ENCODE results near the gene TTC7B. TPM values are rescaled to one million over a fixed set of nuclear protein-coding genes. Genes with fewer than 3 reads are reported as not detected.

Gene TTC7B
- total and polyA plus RNA-seq, 9 of the 15 experiments (the other 6 are each of a cell fraction or from before 2014, with no cell fraction given), result 2.2 to 77.2 (median 36.7) TPM

DNA sequence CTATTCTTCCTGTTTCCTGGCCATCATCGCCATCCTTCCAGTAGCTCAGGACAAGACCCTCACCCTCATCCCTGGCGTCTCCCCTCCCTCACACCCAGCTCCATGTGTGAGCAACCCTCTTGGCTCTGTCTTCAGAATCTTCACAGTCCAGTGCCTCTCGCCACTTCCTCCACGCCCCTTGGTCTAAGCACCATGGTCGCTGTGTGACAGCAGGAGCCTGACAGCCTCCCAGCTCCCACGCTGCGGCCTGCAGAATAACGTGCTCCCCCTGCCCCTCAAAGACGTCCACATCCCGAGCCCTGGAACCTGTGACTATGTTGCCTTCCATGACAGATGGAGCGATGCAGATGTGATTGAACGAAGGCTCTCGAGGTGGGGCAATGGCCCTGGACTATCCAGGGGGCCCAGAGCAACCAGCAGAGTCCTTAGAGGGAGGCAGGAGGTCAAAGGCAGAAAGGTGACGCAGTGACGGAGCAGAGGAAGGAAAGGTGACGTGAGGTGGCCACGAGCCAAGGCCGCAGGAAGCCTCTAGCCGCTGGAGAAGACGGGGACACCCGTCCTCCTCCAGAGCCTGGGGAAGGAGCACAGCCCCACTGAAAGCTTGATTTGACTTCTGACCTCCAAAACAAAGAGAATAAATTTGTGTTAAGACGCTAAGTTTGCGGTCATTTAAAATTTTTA, 279.6 kb downstream of the TTC7B start (continued):
- TF ChIP-seq, protein P1, sequence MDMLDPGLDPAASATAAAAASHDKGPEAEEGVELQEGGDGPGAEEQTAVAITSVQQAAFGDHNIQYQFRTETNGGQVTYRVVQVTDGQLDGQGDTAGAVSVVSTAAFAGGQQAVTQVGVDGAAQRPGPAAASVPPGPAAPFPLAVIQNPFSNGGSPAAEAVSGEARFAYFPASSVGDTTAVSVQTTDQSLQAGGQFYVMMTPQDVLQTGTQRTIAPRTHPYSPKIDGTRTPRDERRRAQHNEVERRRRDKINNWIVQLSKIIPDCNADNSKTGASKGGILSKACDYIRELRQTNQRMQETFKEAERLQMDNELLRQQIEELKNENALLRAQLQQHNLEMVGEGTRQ (CRISPR knock-in tag; IDR thresholded peaks at IDR 0.05), result no peak
- TF ChIP-seq BRD4 (IDR thresholded peaks at IDR 0.05) (no peak), KAT8 (IDR thresholded peaks at IDR 0.05; ENCODE audit: low read depth) (no peak), FOXK1 (CRISPR knock-in tag; IDR thresholded peaks at IDR 0.05; ENCODE audit: borderline replicate concordance) (no peak), ZNF699 (CRISPR knock-in tag; IDR thresholded peaks at IDR 0.05; ENCODE audit: insufficient replicate concordance) (no peak), SUPT5H (IDR thresholded peaks at IDR 0.05) (no peak), NCOR1 (IDR thresholded peaks at IDR 0.05) (no peak), POLR2AphosphoS2 (IDR thresholded peaks at IDR 0.05; ENCODE audit: low read length) (no peak), RB1 (IDR thresholded peaks at IDR 0.05; ENCODE audit: low read depth) (no peak), POU5F1 (IDR thresholded peaks at IDR 0.05; ENCODE audit: borderline replicate concordance, low read depth, low read length, partially characterized antibody) (no peak), GABPB2 (CRISPR knock-in tag; conservative IDR thresholded peaks at IDR 0.05) (no peak)

DNA sequence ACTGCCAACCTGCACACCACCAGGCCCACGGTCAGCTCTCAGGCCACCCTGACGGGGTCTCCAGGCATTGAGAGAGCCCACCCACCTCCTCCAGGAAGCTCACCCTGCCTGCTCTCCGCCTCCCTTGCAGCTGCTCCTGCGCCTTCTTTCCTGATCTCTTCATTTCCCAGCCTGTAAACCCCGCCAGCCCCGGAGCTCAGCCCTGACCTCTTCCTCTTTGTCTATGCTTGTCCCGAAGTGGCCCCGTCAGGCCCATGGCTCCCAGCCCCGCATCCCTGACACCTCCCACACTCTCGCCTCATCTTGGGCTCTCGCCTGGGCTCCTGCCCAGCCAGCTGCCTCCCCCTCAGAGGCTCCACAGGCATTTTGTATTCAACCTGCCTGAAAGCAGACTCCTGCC, 280.1 kb downstream of the TTC7B start:
- Histone ChIP-seq H3K4me2 (ENCODE audit: insufficient read depth, low read length) (no peak overlapping the region), H3K27me3 (ENCODE audit: control insufficient read depth in 2 of 2, insufficient read depth in 2 of 2, low read length in 2 of 2) (no peaks in the 10 kb centered on the region), H3K9me3 (replicated peaks; ENCODE audit: control insufficient read depth, insufficient read depth, low read depth, low read length) (no peaks in the 10 kb centered on the region), H3K9ac (ENCODE audit: insufficient read depth in 1 of 2, low read depth in 2 of 2, low read length in 2 of 2) (peak overlapping the region in 1 of 2 experiments; percentile 19; a peak in 2 of 4 replicates), H3K27ac (ENCODE audit: extremely low read depth, low read depth, low read length) (no peak overlapping the region), H3K79me2 (ENCODE audit: control insufficient read depth, insufficient read depth, low read length) (no peaks in the 10 kb centered on the region), H3K4me3 (no peak overlapping the region), H3K36me3 (ENCODE audit: control insufficient read depth, insufficient read depth, low read length) (no peaks in the 10 kb centered on the region), H3K9me1 (ENCODE audit: control insufficient read depth, insufficient read depth, low read length) (peaks cover 2% of the 10 kb centered on the region), H3K4me1 (replicated peaks in 1 of 2; ENCODE audit: control insufficient read depth in 2 of 2, insufficient read depth in 2 of 2, low read length in 2 of 2) (peaks cover 12 to 42% of the 10 kb centered on the region in 2 experiments; a peak in 4 of 5 replicates), H2AFZ (ENCODE audit: low read depth, low read length) (no peak overlapping the region), H4K20me1 (replicated peaks; ENCODE audit: control insufficient read depth, insufficient read depth, low read length) (no peaks in the 10 kb centered on the region)
- WGBS (ENCODE audit: insufficient coverage, low coverage, missing lambda C conversion rate), result 25% methylated on average over 4 of the region's 11 CpGs
- CTCF ChIA-PET (ENCODE audit: low intra/inter-chr PET ratio), result no interaction called here
- no peak for DNase-seq (ENCODE audit: extremely low read depth in 1 of 4, low spot score in 3 of 4)
- POLR2A ChIA-PET, result interaction anchor here (1.0 kb wide), 2 partner anchors 9 to 18 kb away, joined by 3 read pairs; no protein-coding TSS in a partner anchor
- intact Hi-C loops (cut with micrococcal nuclease) (no loop called here), in situ Hi-C loops (cut with MboI) (no loop called here)
- no TSS peak for BruUV-seq (replicated peaks)
- TF ChIP-seq SPI1 (IDR thresholded peaks at IDR 0.05; ENCODE audit: borderline replicate concordance, low read depth, low read length) (0 out of 2 replicates have a peak, but pooled peaks have one; percentile 4), NFE2L1 (tag; IDR thresholded peaks at IDR 0.05; ENCODE audit: borderline replicate concordance, low read depth) (no peak), ZFP36 (IDR thresholded peaks at IDR 0.05; ENCODE audit: low read depth, low read length, partially characterized antibody) (peak; percentile 92), ESRRA (IDR thresholded peaks at IDR 0.05; ENCODE audit: borderline replicate concordance, low read depth) (0 out of 2 replicates have a peak, but pooled peaks have one; percentile 14)
- TF ChIP-seq, protein P2, sequence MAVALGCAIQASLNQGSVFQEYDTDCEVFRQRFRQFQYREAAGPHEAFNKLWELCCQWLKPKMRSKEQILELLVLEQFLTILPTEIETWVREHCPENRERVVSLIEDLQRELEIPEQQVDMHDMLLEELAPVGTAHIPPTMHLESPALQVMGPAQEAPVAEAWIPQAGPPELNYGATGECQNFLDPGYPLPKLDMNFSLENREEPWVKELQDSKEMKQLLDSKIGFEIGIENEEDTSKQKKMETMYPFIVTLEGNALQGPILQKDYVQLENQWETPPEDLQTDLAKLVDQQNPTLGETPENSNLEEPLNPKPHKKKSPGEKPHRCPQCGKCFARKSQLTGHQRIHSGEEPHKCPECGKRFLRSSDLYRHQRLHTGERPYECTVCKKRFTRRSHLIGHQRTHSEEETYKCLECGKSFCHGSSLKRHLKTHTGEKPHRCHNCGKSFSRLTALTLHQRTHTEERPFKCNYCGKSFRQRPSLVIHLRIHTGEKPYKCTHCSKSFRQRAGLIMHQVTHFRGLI (CRISPR knock-in tag; IDR thresholded peaks at IDR 0.05), result no peak
- peak; percentile 30 for ATAC-seq
- FAIRE-seq, result no peak

Data from K562 (cell line).